GM12864 (cell line): Measurements from ENCODE around the gene RHBG.

Experiments
- DNase-seq: peaks from one replicate; pipeline ENCODE4 v3.0.0-alpha.2; 2011; ENCODE audit warnings: low read depth
- H3K4me3 ChIP-seq: 2 replicates; pipeline ENCODE4 v1.5.1; 2011; ENCODE audit warnings: mild to moderate bottlenecking, low read depth, low read length, control low read depth
- CTCF ChIP-seq: IDR thresholded peaks from 2 replicates; pipeline ENCODE4 v1.5.1; 2011; ENCODE audit warnings: low read depth, mild to moderate bottlenecking, moderate library complexity, low read length, control low read depth, inconsistent platforms; ENCODE audit errors: missing control alignments

Gene RHBG

GRCh38 chr1:156420205-156421061 lies 51.4 kb downstream of the RHBG start:
- no peak for TF ChIP-seq CTCF
- DNase-seq = no peak
- peak overlapping the region; percentile 69 for H3K4me3 ChIP-seq

GRCh38 chr1:156421062-156421938 lies 52.3 kb downstream of the RHBG start:
- no peak for TF ChIP-seq CTCF
- H3K4me3 ChIP-seq = peak overlapping the region; percentile 69

GRCh38 chr1:156421939-156422601 lies 53.1 kb downstream of the RHBG start:
- DNase-seq = no peak
- TF ChIP-seq CTCF = no peak
- peak overlapping the region; percentile 69; the same call in 1 of the 2 replicates for H3K4me3 ChIP-seq

More at GRCh38 chr1:156421062-156421938, 52.3 kb downstream of the RHBG start:
- DNase-seq = peak; percentile 42

GRCh38 chr1:156422602-156423091 lies 53.6 kb downstream of the RHBG start:
- no peak for TF ChIP-seq CTCF
- no peak overlapping the region for H3K4me3 ChIP-seq
- no peak for DNase-seq

GRCh38 chr1:156423422-156424352 lies 54.7 kb downstream of the RHBG start:
- no peak for DNase-seq
- no peak for TF ChIP-seq CTCF
- H3K4me3 ChIP-seq = no peak overlapping the region
